ENCODE data around the gene GABRB1.

The GABRB1 gene

GRCh38 chr4:47312170-47312569 is 280.8 kb downstream of the GABRB1 start:
- no peaks in the 10 kb centered on the region for H3K36me3 Mint-ChIP-seq (ENCODE audit: low read depth)
- H3K27ac Mint-ChIP-seq: no peak overlapping the region
- H3K27me3 Mint-ChIP-seq: peaks cover 24% of the 10 kb centered on the region
- no peaks in the 10 kb centered on the region for H3K9me3 Mint-ChIP-seq
- no peaks in the 10 kb centered on the region for H3K4me1 Mint-ChIP-seq (ENCODE audit: low read depth)
- H3K4me3 Mint-ChIP-seq: no peak overlapping the region

- Mint-ChIP-seq H3K36me3 (ENCODE audit: low read depth) (no peaks in the 10 kb centered on the region), H3K4me3 (no peak overlapping the region), H3K27ac (no peak overlapping the region), H3K9me3 (no peaks in the 10 kb centered on the region), H3K4me1 (ENCODE audit: low read depth) (no peaks in the 10 kb centered on the region), H3K27me3 (peaks cover 24% of the 10 kb centered on the region)
Observed at GRCh38 chr4:47313384-47313783, 282.0 kb downstream of the GABRB1 start.

- Mint-ChIP-seq H3K4me1 (ENCODE audit: low read depth) (no peaks in the 10 kb centered on the region), H3K27ac (no peak overlapping the region), H3K4me3 (no peak overlapping the region), H3K27me3 (peaks cover 24% of the 10 kb centered on the region), H3K36me3 (ENCODE audit: low read depth) (no peaks in the 10 kb centered on the region), H3K9me3 (no peaks in the 10 kb centered on the region)
Observed at GRCh38 chr4:47315346-47315745, 284.0 kb downstream of the GABRB1 start.

- Mint-ChIP-seq H3K36me3 (ENCODE audit: low read depth) (no peaks in the 10 kb centered on the region), H3K9me3 (no peaks in the 10 kb centered on the region), H3K4me1 (ENCODE audit: low read depth) (no peaks in the 10 kb centered on the region), H3K27me3 (peaks cover 19% of the 10 kb centered on the region), H3K4me3 (no peak overlapping the region), H3K27ac (no peak overlapping the region)
Observed at GRCh38 chr4:47326025-47326424, 294.7 kb downstream of the GABRB1 start.

- H3K4me3 Mint-ChIP-seq: no peak overlapping the region
- H3K27ac Mint-ChIP-seq: no peak overlapping the region
- no peaks in the 10 kb centered on the region for H3K9me3 Mint-ChIP-seq
- H3K27me3 Mint-ChIP-seq: peaks cover 16% of the 10 kb centered on the region
- H3K36me3 Mint-ChIP-seq (ENCODE audit: low read depth): no peaks in the 10 kb centered on the region
- H3K4me1 Mint-ChIP-seq (ENCODE audit: low read depth): no peaks in the 10 kb centered on the region
Observed at GRCh38 chr4:47330866-47331265, 299.5 kb downstream of the GABRB1 start.

GRCh38 chr4:47334652-47335051 is 303.3 kb downstream of the GABRB1 start:
- H3K36me3 Mint-ChIP-seq (ENCODE audit: low read depth): no peaks in the 10 kb centered on the region
- no peaks in the 10 kb centered on the region for H3K9me3 Mint-ChIP-seq

GRCh38 chr4:47337893-47338292 is 306.5 kb downstream of the GABRB1 start:
- Mint-ChIP-seq H3K36me3 (ENCODE audit: low read depth) (no peaks in the 10 kb centered on the region), H3K4me1 (ENCODE audit: low read depth) (no peaks in the 10 kb centered on the region), H3K4me3 (no peak overlapping the region), H3K27ac (no peak overlapping the region), H3K27me3 (peaks cover 24% of the 10 kb centered on the region), H3K9me3 (no peaks in the 10 kb centered on the region)

More at GRCh38 chr4:47334652-47335051, 303.3 kb downstream of the GABRB1 start:
- Mint-ChIP-seq H3K27me3 (peaks cover 31% of the 10 kb centered on the region), H3K27ac (no peak overlapping the region), H3K4me1 (ENCODE audit: low read depth) (no peaks in the 10 kb centered on the region), H3K4me3 (no peak overlapping the region)

GRCh38 chr4:47340914-47341313 is 309.5 kb downstream of the GABRB1 start:
- no peaks in the 10 kb centered on the region for H3K4me1 Mint-ChIP-seq (ENCODE audit: low read depth)
- H3K4me3 Mint-ChIP-seq: no peak overlapping the region
- no peaks in the 10 kb centered on the region for H3K9me3 Mint-ChIP-seq
- peaks cover 18% of the 10 kb centered on the region for H3K27me3 Mint-ChIP-seq
- H3K36me3 Mint-ChIP-seq (ENCODE audit: low read depth): no peaks in the 10 kb centered on the region
- H3K27ac Mint-ChIP-seq: no peak overlapping the region

GRCh38 chr4:47342796-47343195 is 311.4 kb downstream of the GABRB1 start:
- peaks cover 10% of the 10 kb centered on the region for H3K27me3 Mint-ChIP-seq
- no peaks in the 10 kb centered on the region for H3K4me1 Mint-ChIP-seq (ENCODE audit: low read depth)
- H3K27ac Mint-ChIP-seq: no peak overlapping the region
- no peaks in the 10 kb centered on the region for H3K9me3 Mint-ChIP-seq
- H3K4me3 Mint-ChIP-seq: no peak overlapping the region
- no peaks in the 10 kb centered on the region for H3K36me3 Mint-ChIP-seq (ENCODE audit: low read depth)

GRCh38 chr4:47349326-47349725 is 318.0 kb downstream of the GABRB1 start:
- Mint-ChIP-seq H3K27ac (no peak overlapping the region), H3K27me3 (peaks cover 13% of the 10 kb centered on the region), H3K9me3 (no peaks in the 10 kb centered on the region), H3K4me3 (no peak overlapping the region), H3K36me3 (ENCODE audit: low read depth) (no peaks in the 10 kb centered on the region), H3K4me1 (ENCODE audit: low read depth) (no peaks in the 10 kb centered on the region)

GRCh38 chr4:47355568-47355967 is 324.2 kb downstream of the GABRB1 start:
- no peaks in the 10 kb centered on the region for H3K9me3 Mint-ChIP-seq
- H3K27ac Mint-ChIP-seq: no peak overlapping the region
- H3K36me3 Mint-ChIP-seq (ENCODE audit: low read depth): no peaks in the 10 kb centered on the region
- no peak overlapping the region for H3K4me3 Mint-ChIP-seq
- peaks cover 9% of the 10 kb centered on the region for H3K27me3 Mint-ChIP-seq
- no peaks in the 10 kb centered on the region for H3K4me1 Mint-ChIP-seq (ENCODE audit: low read depth)

GRCh38 chr4:47359891-47360290 is 328.5 kb downstream of the GABRB1 start:
- H3K36me3 Mint-ChIP-seq (ENCODE audit: low read depth): no peaks in the 10 kb centered on the region
- no peak overlapping the region for H3K4me3 Mint-ChIP-seq
- H3K4me1 Mint-ChIP-seq (ENCODE audit: low read depth): no peaks in the 10 kb centered on the region
- no peak overlapping the region for H3K27ac Mint-ChIP-seq
- H3K9me3 Mint-ChIP-seq: no peaks in the 10 kb centered on the region
- H3K27me3 Mint-ChIP-seq: peaks cover 5% of the 10 kb centered on the region

GRCh38 chr4:47367761-47368160 is 336.4 kb downstream of the GABRB1 start:
- Mint-ChIP-seq H3K4me1 (ENCODE audit: low read depth) (no peaks in the 10 kb centered on the region), H3K4me3 (no peak overlapping the region), H3K27ac (no peak overlapping the region), H3K36me3 (ENCODE audit: low read depth) (no peaks in the 10 kb centered on the region), H3K27me3 (peaks cover 14% of the 10 kb centered on the region), H3K9me3 (peaks cover 7% of the 10 kb centered on the region)

- Mint-ChIP-seq H3K27ac (no peak overlapping the region), H3K9me3 (peaks cover 7% of the 10 kb centered on the region), H3K27me3 (peaks cover 19% of the 10 kb centered on the region)
Observed at GRCh38 chr4:47368211-47368610, 336.8 kb downstream of the GABRB1 start.

GRCh38 chr4:47372561-47372960 is 341.2 kb downstream of the GABRB1 start:
- Mint-ChIP-seq H3K9me3 (peaks cover 7% of the 10 kb centered on the region), H3K36me3 (ENCODE audit: low read depth) (no peaks in the 10 kb centered on the region), H3K27me3 (peaks cover 26% of the 10 kb centered on the region), H3K4me3 (no peak overlapping the region), H3K27ac (no peak overlapping the region), H3K4me1 (ENCODE audit: low read depth) (no peaks in the 10 kb centered on the region)

More at GRCh38 chr4:47368211-47368610, 336.8 kb downstream of the GABRB1 start:
- Mint-ChIP-seq H3K36me3 (ENCODE audit: low read depth) (no peaks in the 10 kb centered on the region), H3K4me1 (ENCODE audit: low read depth) (no peaks in the 10 kb centered on the region), H3K4me3 (no peak overlapping the region)

- no peaks in the 10 kb centered on the region for H3K36me3 Mint-ChIP-seq (ENCODE audit: low read depth)
- no peaks in the 10 kb centered on the region for H3K4me1 Mint-ChIP-seq (ENCODE audit: low read depth)
- peaks cover 7% of the 10 kb centered on the region for H3K9me3 Mint-ChIP-seq
- no peak overlapping the region for H3K4me3 Mint-ChIP-seq
- no peak overlapping the region for H3K27ac Mint-ChIP-seq
- peaks cover 26% of the 10 kb centered on the region for H3K27me3 Mint-ChIP-seq
Observed at GRCh38 chr4:47373174-47373573, 341.8 kb downstream of the GABRB1 start.

All from stimulated activated naive CD8-positive, alpha-beta T cell treated with anti-CD3 and anti-CD28 coated beads, Interleukin-15, Interleukin-2, amounts not matched to agents 100 ng/mL and 50 ng/mL, for 24 hours (primary cell).